Natural killer cell treated with Interleukin-12 subunit alpha and Interleukin-12 subunit beta and Interleukin-15 and Interleukin-18, amount 100 ng/mL, for 72 hours (primary cell): ENCODE measurements around the gene ACTA2. TPM values are rescaled to one million over a fixed set of nuclear protein-coding genes. Genes with fewer than 3 reads are reported as not detected.
A peak's percentile ranks its signal among the peaks of the same experiment; 100 is the strongest.

Source experiments
- ATAC-seq, 2 donors: fragments of 150-1000 bp; cut with Tn5 transposase in 1 of 2; sonication (Bioruptor Pico), chemical (Tn5 transposase) in 1 of 2; 2 replicates each; pipeline ENCODE4 v1.10.0; 2021
- DNase-seq: peaks from one replicate; pipeline ENCODE4 v3.0.0; 2022; ENCODE audit warnings: low spot score
- H3K27ac Mint-ChIP-seq, 2 donors: 1 replicate in 1 of 2; 2 replicates in 1 of 2; pipeline ENCODE4 v1.8.0; 2022; ENCODE audit warnings: mixed read lengths in 2 of 2, mild to moderate bottlenecking in 1 of 2, moderate library complexity in 1 of 2
- H3K27me3 Mint-ChIP-seq, 2 donors: 1 replicate in 1 of 2; 2 replicates in 1 of 2; pipeline ENCODE4 v1.8.0; 2022; ENCODE audit warnings: mixed read lengths in 2 of 2
- H3K36me3 Mint-ChIP-seq: one replicate; pipeline ENCODE4 v1.8.0; 2022; ENCODE audit warnings: mixed read lengths
- H3K4me1 Mint-ChIP-seq, 2 donors: 1 replicate in 1 of 2; 2 replicates in 1 of 2; pipeline ENCODE4 v1.8.0; 2022; ENCODE audit warnings: low read depth in 2 of 2, mixed read lengths in 2 of 2, mild to moderate bottlenecking in 1 of 2
- H3K4me3 Mint-ChIP-seq: one replicate; pipeline ENCODE4 v1.8.0; 2022; ENCODE audit warnings: mixed read lengths
- H3K9me3 Mint-ChIP-seq: 2 replicates; pipeline ENCODE4 v1.8.0; 2022; ENCODE audit warnings: mixed read lengths
- total RNA-seq, 2 donors: library from RNA; stranded (reverse); gene quantifications; one replicate each; pipeline ENCODE4 v1.2.3, GENCODE V29; 2022

Gene ACTA2
- total RNA-seq, 2 donors from 2014 or later: 8.4 to 19.7 TPM

GRCh38 chr10:88957381-88957780, 4.8 kb upstream of the ACTA2 start:
- DNase-seq: no peak
- ATAC-seq: no peak
- Mint-ChIP-seq H3K27me3 (no peaks in the 10 kb centered on the region), H3K36me3 (peaks cover 1% of the 10 kb centered on the region), H3K4me1 (peaks cover 22 to 23% of the 10 kb centered on the region in 2 donors), H3K4me3 (no peak overlapping the region), H3K27ac (peak overlapping the region in 1 of 2 donors; percentile 16), H3K9me3 (no peaks in the 10 kb centered on the region)

- Mint-ChIP-seq H3K9me3 (no peaks in the 10 kb centered on the region), H3K36me3 (no peaks in the 10 kb centered on the region), H3K4me1 (no peaks in the 10 kb centered on the region), H3K27ac (no peak overlapping the region), H3K27me3 (no peaks in the 10 kb centered on the region), H3K4me3 (no peak overlapping the region)
- ATAC-seq (no peak), DNase-seq (no peak)
These were observed 2.0 kb upstream of the ACTA2 start for GRCh38 chr10:88954458-88955083.

GRCh38 chr10:88953662-88954061, 1.1 kb upstream of the ACTA2 start:
- ATAC-seq: no peak
- Mint-ChIP-seq H3K27ac (no peak overlapping the region), H3K27me3 (no peaks in the 10 kb centered on the region), H3K36me3 (no peaks in the 10 kb centered on the region), H3K4me1 (no peaks in the 10 kb centered on the region), H3K4me3 (no peak overlapping the region), H3K9me3 (no peaks in the 10 kb centered on the region)
- DNase-seq: no peak

GRCh38 chr10:88949912-88950837, 2.4 kb downstream of the ACTA2 start:
- no peaks in the 10 kb centered on the region for H3K36me3 Mint-ChIP-seq

GRCh38 chr10:88949051-88949450, 3.5 kb downstream of the ACTA2 start:
- no peaks in the 10 kb centered on the region for H3K9me3 Mint-ChIP-seq
- ATAC-seq (no peak), DNase-seq (no peak)
- no peaks in the 10 kb centered on the region for H3K36me3 Mint-ChIP-seq
- no peak overlapping the region for H3K4me3 Mint-ChIP-seq
- peaks cover 0 to 3% of the 10 kb centered on the region in 2 donors for H3K4me1 Mint-ChIP-seq
- H3K27ac Mint-ChIP-seq: no peak overlapping the region
- no peaks in the 10 kb centered on the region for H3K27me3 Mint-ChIP-seq

More at GRCh38 chr10:88949912-88950837, 2.4 kb downstream of the ACTA2 start:
- no peak for DNase-seq
- H3K27ac Mint-ChIP-seq: no peak overlapping the region
- no peaks in the 10 kb centered on the region for H3K27me3 Mint-ChIP-seq
- H3K4me3 Mint-ChIP-seq: no peak overlapping the region
- no peaks in the 10 kb centered on the region for H3K9me3 Mint-ChIP-seq
- peaks cover 0 to 3% of the 10 kb centered on the region in 2 donors for H3K4me1 Mint-ChIP-seq
- no peak for ATAC-seq

- Mint-ChIP-seq H3K27me3 (no peaks in the 10 kb centered on the region), H3K36me3 (no peaks in the 10 kb centered on the region), H3K4me1 (peaks cover 0 to 3% of the 10 kb centered on the region in 2 donors), H3K9me3 (no peaks in the 10 kb centered on the region), H3K27ac (no peak overlapping the region), H3K4me3 (no peak overlapping the region)
- no peak for DNase-seq
- no peak for ATAC-seq
These were observed 5.5 kb downstream of the ACTA2 start for GRCh38 chr10:88946965-88947590.

GRCh38 chr10:88946200-88946599, 6.4 kb downstream of the ACTA2 start:
- H3K4me3 Mint-ChIP-seq: no peak overlapping the region
- H3K9me3 Mint-ChIP-seq: no peaks in the 10 kb centered on the region
- ATAC-seq (no peak), DNase-seq (no peak)
- no peaks in the 10 kb centered on the region for H3K36me3 Mint-ChIP-seq
- no peaks in the 10 kb centered on the region for H3K27me3 Mint-ChIP-seq
- no peak overlapping the region for H3K27ac Mint-ChIP-seq
- peaks cover 0 to 3% of the 10 kb centered on the region in 2 donors for H3K4me1 Mint-ChIP-seq

- Mint-ChIP-seq H3K9me3 (no peaks in the 10 kb centered on the region), H3K27me3 (no peaks in the 10 kb centered on the region), H3K4me1 (peaks cover 0 to 3% of the 10 kb centered on the region in 2 donors), H3K36me3 (no peaks in the 10 kb centered on the region), H3K4me3 (no peak overlapping the region), H3K27ac (no peak overlapping the region)
- ATAC-seq: no peak
- DNase-seq: no peak
These were observed 7.8 kb downstream of the ACTA2 start for GRCh38 chr10:88944813-88945212.

GRCh38 chr10:88943778-88944177, 8.8 kb downstream of the ACTA2 start:
- H3K4me1 Mint-ChIP-seq: peaks cover 0 to 3% of the 10 kb centered on the region in 2 donors
- H3K27me3 Mint-ChIP-seq: no peaks in the 10 kb centered on the region
- ATAC-seq: no peak
- no peak overlapping the region for H3K4me3 Mint-ChIP-seq
- H3K9me3 Mint-ChIP-seq: no peaks in the 10 kb centered on the region
- no peak for DNase-seq
- H3K27ac Mint-ChIP-seq: no peak overlapping the region
- H3K36me3 Mint-ChIP-seq: no peaks in the 10 kb centered on the region

GRCh38 chr10:88941026-88941425, 11.5 kb downstream of the ACTA2 start:
- no peaks in the 10 kb centered on the region for H3K36me3 Mint-ChIP-seq
- no peak overlapping the region for H3K4me3 Mint-ChIP-seq
- no peak overlapping the region for H3K27ac Mint-ChIP-seq
- ATAC-seq (no peak), DNase-seq (no peak)
- no peaks in the 10 kb centered on the region for H3K27me3 Mint-ChIP-seq
- H3K9me3 Mint-ChIP-seq: no peaks in the 10 kb centered on the region
- peaks cover 0 to 3% of the 10 kb centered on the region in 2 donors for H3K4me1 Mint-ChIP-seq

- no peak for DNase-seq
- ATAC-seq: no peak
- Mint-ChIP-seq H3K27me3 (no peaks in the 10 kb centered on the region), H3K9me3 (no peaks in the 10 kb centered on the region), H3K4me1 (peaks cover 12 to 13% of the 10 kb centered on the region in 2 donors), H3K27ac (no peak overlapping the region), H3K36me3 (no peaks in the 10 kb centered on the region), H3K4me3 (no peak overlapping the region)
These were observed 13.6 kb downstream of the ACTA2 start for GRCh38 chr10:88938938-88939337.

GRCh38 chr10:88938039-88938438, 14.5 kb downstream of the ACTA2 start:
- ATAC-seq: no peak
- Mint-ChIP-seq H3K27ac (no peak overlapping the region), H3K27me3 (no peaks in the 10 kb centered on the region), H3K9me3 (no peaks in the 10 kb centered on the region), H3K4me3 (no peak overlapping the region), H3K36me3 (no peaks in the 10 kb centered on the region), H3K4me1 (peaks cover 12 to 13% of the 10 kb centered on the region in 2 donors)
- DNase-seq: no peak

GRCh38 chr10:88936656-88937055, 15.9 kb downstream of the ACTA2 start:
- Mint-ChIP-seq H3K27ac (no peak overlapping the region), H3K9me3 (no peaks in the 10 kb centered on the region), H3K36me3 (no peaks in the 10 kb centered on the region), H3K4me1 (peaks cover 12 to 18% of the 10 kb centered on the region in 2 donors), H3K27me3 (no peaks in the 10 kb centered on the region), H3K4me3 (no peak overlapping the region)
- DNase-seq: no peak
- no peak for ATAC-seq
